ENCODE results near the gene CLDN17.

Gene CLDN17

DNA sequence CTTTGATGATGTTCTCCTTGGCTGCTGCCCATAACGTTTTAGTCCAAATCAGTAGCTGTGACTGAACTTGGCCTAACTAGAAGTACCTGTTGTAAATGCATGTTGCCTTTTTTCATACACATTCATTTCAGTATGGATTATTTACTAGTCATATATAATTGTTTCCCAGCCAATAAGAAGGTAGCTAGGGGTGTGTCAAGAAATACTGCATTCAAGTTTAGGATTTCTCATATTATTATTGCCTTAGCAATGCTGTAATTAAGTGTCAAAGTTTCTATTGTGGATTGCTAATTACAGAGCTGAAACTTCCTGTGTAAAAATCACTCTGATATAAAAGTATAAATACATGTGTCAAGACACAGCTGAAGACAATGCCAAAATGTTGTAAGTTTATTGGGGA lies at the start of gene CLDN17:
Gene CLDN17 (minus strand): TSS at position 101 of the 400 bp plus-strand sequence. CDS start 188 bp downstream, outside the sequence.
- H3K4me3 ChIP-seq (ENCODE audit: low read length), result no peak within 1 kb of the TSS
- no peak for DNase-seq (ENCODE audit: low read depth)
- TF ChIP-seq, protein P1, sequence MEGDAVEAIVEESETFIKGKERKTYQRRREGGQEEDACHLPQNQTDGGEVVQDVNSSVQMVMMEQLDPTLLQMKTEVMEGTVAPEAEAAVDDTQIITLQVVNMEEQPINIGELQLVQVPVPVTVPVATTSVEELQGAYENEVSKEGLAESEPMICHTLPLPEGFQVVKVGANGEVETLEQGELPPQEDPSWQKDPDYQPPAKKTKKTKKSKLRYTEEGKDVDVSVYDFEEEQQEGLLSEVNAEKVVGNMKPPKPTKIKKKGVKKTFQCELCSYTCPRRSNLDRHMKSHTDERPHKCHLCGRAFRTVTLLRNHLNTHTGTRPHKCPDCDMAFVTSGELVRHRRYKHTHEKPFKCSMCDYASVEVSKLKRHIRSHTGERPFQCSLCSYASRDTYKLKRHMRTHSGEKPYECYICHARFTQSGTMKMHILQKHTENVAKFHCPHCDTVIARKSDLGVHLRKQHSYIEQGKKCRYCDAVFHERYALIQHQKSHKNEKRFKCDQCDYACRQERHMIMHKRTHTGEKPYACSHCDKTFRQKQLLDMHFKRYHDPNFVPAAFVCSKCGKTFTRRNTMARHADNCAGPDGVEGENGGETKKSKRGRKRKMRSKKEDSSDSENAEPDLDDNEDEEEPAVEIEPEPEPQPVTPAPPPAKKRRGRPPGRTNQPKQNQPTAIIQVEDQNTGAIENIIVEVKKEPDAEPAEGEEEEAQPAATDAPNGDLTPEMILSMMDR (conservative IDR thresholded peaks at IDR 0.05; ENCODE audit: low read depth, low read length), result no peak

DNA sequence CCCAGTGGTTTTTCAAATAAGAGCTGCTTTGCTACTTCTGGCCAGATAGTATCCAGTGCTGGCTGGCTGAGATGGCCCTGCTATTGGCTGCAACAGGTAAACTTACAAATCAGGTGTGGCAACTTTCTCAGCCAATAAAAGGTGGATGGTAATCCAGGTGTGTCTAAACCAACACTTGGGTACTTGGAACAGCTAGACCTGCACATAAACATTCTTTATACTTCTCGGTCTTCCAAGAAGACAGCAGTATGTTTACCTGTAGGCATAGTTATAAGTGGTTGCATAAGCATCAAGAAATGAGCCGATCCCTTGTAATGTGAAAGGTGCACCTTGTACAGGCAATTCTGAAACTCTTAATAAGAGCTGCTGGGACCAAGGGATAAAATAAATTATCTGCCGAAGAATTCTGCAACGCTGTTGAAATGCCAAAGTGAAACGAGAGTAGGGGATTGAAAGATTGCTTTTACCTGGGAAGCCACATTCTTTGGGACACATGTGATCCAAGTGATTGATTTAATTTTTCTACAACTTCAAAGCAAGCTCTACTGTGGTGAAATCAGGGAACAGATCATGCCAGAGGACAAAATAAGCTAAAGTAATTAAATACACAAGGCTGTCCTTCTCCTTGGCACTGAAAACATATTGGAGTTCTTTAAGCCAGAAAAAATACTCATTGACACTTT lies 49.6 kb upstream of the CLDN17 start, which contains the start of gene CLDN8:
Gene CLDN8 (minus strand): TSS at position 57 of the 683 bp plus-strand sequence. CDS start 172 bp downstream, outside the sequence.
- TF ChIP-seq, protein P1 (conservative IDR thresholded peaks at IDR 0.05; ENCODE audit: low read depth, low read length), result no peak
- DNase-seq (ENCODE audit: low read depth), result no peak
- no peak within 1 kb of the TSS for H3K4me3 ChIP-seq (ENCODE audit: low read length)

DNA sequence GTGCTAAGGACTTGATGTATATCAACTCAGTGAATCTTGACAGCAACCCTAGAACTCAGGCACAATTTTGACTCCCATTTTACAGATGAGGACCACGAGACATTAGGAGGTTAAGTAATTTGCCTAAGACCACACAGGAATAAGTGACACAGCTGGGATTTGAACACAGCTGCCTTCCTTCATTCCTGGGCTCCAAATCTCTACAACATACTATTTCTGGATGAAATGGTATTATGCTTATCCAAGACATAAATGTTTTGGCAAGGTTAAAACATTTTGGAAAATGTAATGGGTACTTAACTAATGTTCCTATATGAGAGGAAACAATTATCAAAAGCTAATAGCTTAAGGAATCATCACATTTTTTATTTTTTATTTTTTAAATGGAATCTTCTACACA lies 44.5 kb upstream of the CLDN17 start:
- H3K4me3 ChIP-seq (ENCODE audit: low read length), result no peak overlapping the region
- TF ChIP-seq, protein P1 (conservative IDR thresholded peaks at IDR 0.05; ENCODE audit: low read depth, low read length), result no peak
- DNase-seq (ENCODE audit: low read depth), result no peak

DNA sequence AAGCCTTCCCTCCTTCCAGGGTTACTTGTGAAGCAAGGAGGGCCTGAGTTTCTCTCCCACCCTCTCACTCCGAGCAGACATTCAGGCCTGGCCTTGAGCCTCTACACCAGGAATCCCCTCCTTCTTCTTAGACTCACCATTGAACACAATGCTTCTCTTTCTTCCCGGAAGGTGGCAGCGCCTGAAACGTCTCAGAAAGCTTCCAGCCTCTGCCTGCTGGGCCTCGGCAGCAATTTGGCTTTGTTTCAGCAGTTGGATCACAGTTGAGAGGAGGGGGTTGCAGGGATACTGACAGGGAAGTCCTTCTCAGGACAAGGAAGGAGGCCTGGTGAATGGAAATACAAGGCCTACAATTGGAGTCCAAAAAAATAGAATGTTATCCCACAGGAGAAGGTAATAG lies 43.0 kb upstream of the CLDN17 start:
- H3K4me3 ChIP-seq (ENCODE audit: low read length), result no peak overlapping the region
- no peak for DNase-seq (ENCODE audit: low read depth)
- TF ChIP-seq, protein P1 (conservative IDR thresholded peaks at IDR 0.05; ENCODE audit: low read depth, low read length), result no peak

DNA sequence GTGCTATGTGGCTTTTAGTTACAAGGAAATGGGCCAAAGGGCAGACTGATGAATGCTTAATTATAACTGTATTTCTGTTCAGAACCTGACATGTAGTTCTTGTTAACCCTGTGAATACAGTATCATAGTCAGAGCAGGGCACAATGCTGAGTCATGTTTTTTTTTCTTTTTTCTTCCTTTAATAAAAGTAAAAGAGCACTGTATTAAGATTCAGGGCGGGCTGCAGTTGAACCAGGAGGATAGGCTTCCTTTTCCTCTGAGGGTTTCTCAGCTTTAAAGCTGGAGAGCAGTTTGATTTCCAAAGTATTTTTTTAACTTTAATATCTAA lies 40.6 kb upstream of the CLDN17 start:
- TF ChIP-seq, protein P1 (conservative IDR thresholded peaks at IDR 0.05; ENCODE audit: low read depth, low read length), result no peak
- H3K4me3 ChIP-seq (ENCODE audit: low read length), result no peak overlapping the region
- DNase-seq (ENCODE audit: low read depth), result no peak

GRCh38 chr21:30206551-30207251 lies 40.1 kb upstream of the CLDN17 start:
- TF ChIP-seq, protein P1 (conservative IDR thresholded peaks at IDR 0.05; ENCODE audit: low read depth, low read length), result no peak
- DNase-seq (ENCODE audit: low read depth), result no peak

DNA sequence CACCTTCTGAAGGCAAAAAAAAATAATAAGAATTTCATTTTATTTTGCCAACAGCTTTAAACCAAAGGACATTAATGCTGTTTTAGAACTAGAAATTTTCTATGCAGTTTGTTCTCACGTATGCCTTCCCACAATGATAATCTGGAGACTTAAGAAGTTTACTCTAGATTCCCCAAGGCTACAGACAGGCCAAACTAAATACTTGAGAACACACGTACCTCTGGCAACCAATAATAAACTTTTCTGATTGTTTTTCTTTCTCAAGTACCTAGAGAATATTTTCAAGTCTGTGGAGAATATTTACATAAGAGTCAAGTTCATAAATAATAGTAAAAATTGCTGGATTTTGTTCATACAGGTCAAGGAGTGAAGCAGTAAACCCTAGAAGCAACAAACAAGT lies 33.4 kb upstream of the CLDN17 start:
- H3K4me3 ChIP-seq (ENCODE audit: low read length), result no peak overlapping the region
- DNase-seq (ENCODE audit: low read depth), result no peak
- TF ChIP-seq, protein P1 (conservative IDR thresholded peaks at IDR 0.05; ENCODE audit: low read depth, low read length), result no peak

More at GRCh38 chr21:30206551-30207251, 40.1 kb upstream of the CLDN17 start:
- H3K4me3 ChIP-seq (ENCODE audit: low read length), result no peak overlapping the region

Data from retinal pigment epithelial cell (primary cell).